Endothelial cell of umbilical vein (primary cell): ENCODE data around the gene CTSC.

Experiments used
- CTCF ChIP-seq, 2 donors: IDR thresholded peaks; 1 replicate in 1 of 2; 2 replicates in 1 of 2; pipeline ENCODE4 v1.5.1; 2011; ENCODE audit warnings: low read length in 2 of 2, mild to moderate bottlenecking in 2 of 2, moderate library complexity in 2 of 2, control low read depth in 1 of 2, inconsistent platforms in 1 of 2, low read depth in 1 of 2; ENCODE audit not compliant: insufficient read depth in 1 of 2; ENCODE audit errors: extremely low read depth in 1 of 2
- EZH2 ChIP-seq: IDR thresholded peaks from 2 replicates; pipeline ENCODE4 v1.6.1; 2012; ENCODE audit warnings: borderline replicate concordance, low read depth, mild to moderate bottlenecking, moderate library complexity, low read length, inconsistent platforms; ENCODE audit not compliant: severe bottlenecking
- MAX ChIP-seq: IDR thresholded peaks from 2 replicates; pipeline ENCODE4 v1.6.1; 2011; ENCODE audit not compliant: insufficient read depth, insufficient read length
- MYC ChIP-seq: IDR thresholded peaks from one replicate; pipeline ENCODE4 v1.6.1; 2011; ENCODE audit warnings: mild to moderate bottlenecking, low read depth, low read length
- POLR2A ChIP-seq: IDR thresholded peaks from 2 replicates; pipeline ENCODE4 v1.6.1; 2012; ENCODE audit warnings: low read depth, mild to moderate bottlenecking, control low read depth, low read length
- POLR2AphosphoS5 ChIP-seq: IDR thresholded peaks from 2 replicates; pipeline ENCODE4 v1.6.1; 2012; ENCODE audit warnings: low read depth, mild to moderate bottlenecking, control low read depth, low read length, moderate library complexity; ENCODE audit not compliant: insufficient read depth

DNA sequence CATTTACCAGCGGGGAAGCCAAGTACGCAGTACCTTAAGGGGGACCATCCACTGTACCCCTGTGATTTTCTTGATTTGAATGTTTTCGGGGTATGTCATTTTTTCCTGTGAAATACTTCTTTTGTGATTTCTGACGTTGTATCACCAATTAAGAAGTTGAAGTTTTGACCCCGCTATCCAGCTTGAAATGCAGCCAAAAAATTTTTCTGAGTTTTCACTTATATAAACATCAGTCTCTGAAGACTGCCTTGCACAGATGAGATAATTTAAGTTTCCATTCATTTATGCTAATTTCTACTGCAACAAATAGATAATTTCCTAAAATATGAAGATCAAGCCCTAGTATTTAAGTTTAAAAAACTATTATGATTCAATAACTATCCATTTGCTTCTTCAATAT, 20.0 kb downstream of the CTSC start:
- TF ChIP-seq POLR2A (no peak), CTCF (IDR thresholded peaks at IDR 0.05; ENCODE audit: extremely low read depth in 1 of 2, insufficient read depth in 1 of 2, low read depth in 1 of 2, low read length in 2 of 2) (no peak), EZH2 (no peak), POLR2AphosphoS5 (no peak), MAX (no peak), MYC (no peak)
